Type B pancreatic cell (in vitro differentiated cells): Measurements from ENCODE around the gene SPTB. TPM values are rescaled to one million over a fixed set of nuclear protein-coding genes. Genes with fewer than 3 reads are reported as not detected.

ENCODE experiments used
- DNase-seq: peaks from one replicate; pipeline ENCODE4 v3.0.0; 2021; ENCODE audit warnings: mixed read lengths; ENCODE audit not compliant: unreplicated experiment; ENCODE audit errors: extremely low spot score
- H3K27ac Mint-ChIP-seq: 2 replicates; pipeline ENCODE4 v1.8.0; 2021; ENCODE audit warnings: mild to moderate bottlenecking, mixed read lengths
- H3K27me3 Mint-ChIP-seq: 2 replicates; pipeline ENCODE4 v1.8.0; 2021; ENCODE audit warnings: mixed read lengths
- H3K36me3 Mint-ChIP-seq: 2 replicates; pipeline ENCODE4 v1.8.0; 2021; ENCODE audit warnings: mixed read lengths
- H3K4me1 Mint-ChIP-seq: one replicate; pipeline ENCODE4 v1.8.0; 2021; ENCODE audit warnings: mixed read lengths; ENCODE audit not compliant: unreplicated experiment
- H3K4me3 Mint-ChIP-seq: 2 replicates; pipeline ENCODE4 v1.8.0; 2021; ENCODE audit warnings: mild to moderate bottlenecking, mixed read lengths
- H3K9me3 Mint-ChIP-seq: 2 replicates; pipeline ENCODE4 v1.8.0; 2021; ENCODE audit warnings: mixed read lengths
- CTCF ChIP-seq: fragments of 200-600 bp; sonication (generic); conservative IDR thresholded peaks from 2 replicates; pipeline ENCODE4 v1.5.0; 2021; ENCODE audit warnings: antibody characterized with exemption, mild to moderate bottlenecking
- total RNA-seq: library from RNA; stranded (reverse); gene quantifications from 2 replicates; pipeline ENCODE4 v1.2.1, GENCODE V29; 2021; ENCODE audit warnings: low replicate concordance

Gene SPTB
- total RNA-seq, 1 donor from 2014 or later, result 3.8 TPM

DNA sequence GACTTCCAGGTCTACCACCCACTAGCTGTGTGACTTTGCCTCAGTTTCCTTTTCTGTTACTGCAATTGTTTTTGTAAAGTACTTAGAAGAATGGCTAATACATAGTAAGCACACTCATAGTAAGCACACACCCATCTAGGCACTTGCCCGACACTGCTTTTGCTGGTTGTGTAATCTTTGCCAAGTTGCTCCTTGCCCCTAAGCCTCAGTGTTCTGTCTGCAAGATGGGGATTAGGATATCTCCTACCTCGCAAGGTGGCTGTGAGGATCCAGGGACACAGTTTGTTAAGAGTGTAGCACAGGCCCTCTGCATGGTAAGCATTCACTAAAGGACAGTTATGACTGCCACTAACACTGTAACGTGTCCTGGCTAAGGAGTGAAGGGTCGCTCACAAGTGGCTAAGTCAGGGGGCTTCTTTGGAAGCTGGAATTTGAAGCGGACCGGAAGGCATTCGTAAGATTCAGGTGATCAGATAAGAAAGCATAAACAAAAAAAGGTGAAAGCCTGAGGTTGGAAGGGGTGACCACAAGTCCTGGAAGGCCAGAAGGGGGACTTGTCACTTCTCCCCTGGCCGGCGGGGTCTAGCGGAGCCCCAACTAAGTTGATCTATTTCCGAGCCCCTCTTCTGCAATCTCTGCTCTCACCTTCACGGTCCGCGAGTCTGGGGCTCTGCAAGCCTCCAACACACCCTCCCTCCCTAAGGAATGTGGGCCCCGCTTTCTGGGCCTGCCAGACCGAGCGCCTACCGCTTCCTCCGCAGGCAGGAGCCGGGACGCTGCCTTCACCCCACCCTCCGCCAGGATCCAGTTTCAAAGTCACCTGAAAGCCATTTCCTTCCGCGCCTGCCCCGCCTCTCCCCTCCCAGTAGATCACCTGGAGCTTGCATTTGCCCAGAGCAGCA is 177.0 kb downstream of the SPTB start:
- Mint-ChIP-seq H3K4me1 (peaks cover 51% of the 10 kb centered on the region), H3K36me3 (peaks cover 3% of the 10 kb centered on the region), H3K9me3 (no peaks in the 10 kb centered on the region), H3K4me3 (peak overlapping the region; percentile 92), H3K27me3 (peaks cover 20% of the 10 kb centered on the region), H3K27ac (peak overlapping the region; percentile 83)
- no peak for TF ChIP-seq CTCF
- no peak for DNase-seq

DNA sequence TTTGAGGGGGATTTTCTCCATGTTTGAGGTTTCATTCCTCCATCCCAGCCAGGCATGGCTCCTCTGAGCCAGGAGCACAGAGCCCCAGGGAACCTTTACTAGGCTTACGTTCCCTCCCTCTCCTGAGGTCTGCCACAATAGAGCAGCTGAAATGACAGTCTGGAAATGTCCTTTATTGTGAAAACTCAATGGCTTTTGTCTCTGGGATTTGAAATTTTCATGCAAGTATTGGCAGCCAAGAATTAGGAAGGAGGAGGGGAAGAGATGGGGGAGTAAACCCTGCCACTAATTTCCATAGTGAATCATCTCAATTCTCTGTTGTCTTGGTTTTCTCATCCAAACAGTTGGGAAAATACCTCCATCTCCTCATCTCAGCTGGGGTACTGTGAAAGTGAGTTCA is 178.0 kb downstream of the SPTB start:
- DNase-seq, result no peak
- H3K4me1 Mint-ChIP-seq, result peaks cover 42% of the 10 kb centered on the region
- H3K9me3 Mint-ChIP-seq, result no peaks in the 10 kb centered on the region
- TF ChIP-seq CTCF, result no peak
- H3K27ac Mint-ChIP-seq, result no peak overlapping the region
- H3K27me3 Mint-ChIP-seq, result peaks cover 20% of the 10 kb centered on the region
- peaks cover 3% of the 10 kb centered on the region for H3K36me3 Mint-ChIP-seq
- no peak overlapping the region for H3K4me3 Mint-ChIP-seq

- Mint-ChIP-seq H3K27ac (no peak overlapping the region), H3K4me3 (no peak overlapping the region), H3K9me3 (no peaks in the 10 kb centered on the region), H3K27me3 (peaks cover 20% of the 10 kb centered on the region), H3K4me1 (peaks cover 36% of the 10 kb centered on the region), H3K36me3 (peaks cover 2% of the 10 kb centered on the region)
- no peak for DNase-seq
- TF ChIP-seq CTCF, result no peak
Measured at GRCh38 chr14:64700894-64701293, 178.8 kb downstream of the SPTB start.

DNA sequence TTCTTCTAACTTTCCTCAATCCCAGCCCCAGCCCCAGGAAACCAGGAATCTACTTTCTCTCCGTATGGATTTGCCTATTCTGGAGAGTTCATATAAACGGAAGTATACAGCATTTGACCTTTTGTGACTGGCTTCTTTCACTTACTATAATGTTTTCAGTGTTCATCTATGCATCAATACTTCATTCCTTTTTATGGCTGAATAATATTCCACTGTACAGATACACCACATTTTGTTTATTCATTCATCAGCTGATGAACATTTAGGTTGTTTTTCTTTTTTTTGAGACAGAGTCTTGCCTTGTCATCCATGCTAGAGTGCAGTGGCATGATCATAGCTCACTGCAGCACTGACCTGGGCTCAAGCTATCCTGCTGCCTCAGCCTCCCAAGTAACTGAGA is 179.4 kb downstream of the SPTB start:
- no peak for DNase-seq
- Mint-ChIP-seq H3K4me1 (peaks cover 30% of the 10 kb centered on the region), H3K27me3 (peaks cover 20% of the 10 kb centered on the region), H3K4me3 (no peak overlapping the region), H3K36me3 (no peaks in the 10 kb centered on the region), H3K9me3 (no peaks in the 10 kb centered on the region), H3K27ac (no peak overlapping the region)
- no peak for TF ChIP-seq CTCF

DNA sequence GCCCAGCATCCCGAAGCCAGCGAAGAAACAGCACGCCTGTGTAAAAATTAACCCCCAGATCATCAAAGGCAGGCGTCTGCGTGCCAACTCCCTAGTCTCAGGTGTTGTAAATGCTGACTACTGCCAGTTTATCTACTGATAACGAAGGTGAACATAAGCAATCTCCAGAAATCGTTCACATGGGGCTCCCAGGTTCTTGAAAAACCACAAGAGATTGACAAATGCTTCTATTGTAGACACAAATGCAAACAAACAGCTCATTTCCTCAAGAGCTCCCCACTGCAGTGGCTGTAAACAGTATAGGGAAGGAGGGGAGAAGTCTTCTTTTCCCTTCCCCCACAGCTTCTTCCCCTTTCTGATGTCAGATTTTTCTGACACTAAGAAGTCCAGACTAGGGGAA is 180.8 kb downstream of the SPTB start:
- Mint-ChIP-seq H3K4me3 (no peak overlapping the region), H3K27ac (peak overlapping the region; percentile 56), H3K9me3 (no peaks in the 10 kb centered on the region), H3K27me3 (peaks cover 26% of the 10 kb centered on the region), H3K4me1 (peaks cover 29% of the 10 kb centered on the region), H3K36me3 (no peaks in the 10 kb centered on the region)
- TF ChIP-seq CTCF, result no peak
- DNase-seq, result no peak
